HCT116 (cell line): ENCODE results near the gene SDK2. TPM values are rescaled to one million over a fixed set of nuclear protein-coding genes. Genes with fewer than 3 reads are reported as not detected.

Experiments used
- ATAC-seq: fragments of 200-7000 bp; cut with Tn5 transposase; 2 replicates; pipeline ENCODE4 v1.9.1; 2020; ENCODE audit warnings: mild to moderate bottlenecking, moderate library complexity
- BruUV-seq: library from RNA; stranded (reverse); fragments of 400-500 nt; replicated peaks from 2 replicates; lab custom pipeline; 2021; lab: Mats Ljungman, UMichigan
- CTCF ChIA-PET: fragments of 300-600 bp; sonication (Branson Sonifier 250); formaldehyde crosslinking; loops from one replicate; lab custom pipeline; 2021; ENCODE audit warnings: antibody characterized with exemption; lab: Charles Lee
- POLR2A ChIA-PET: fragments of 300-600, 350-600 bp; sonication (Branson Sonifier 250); formaldehyde crosslinking; loops from one replicate; lab custom pipeline; 2021; ENCODE audit warnings: antibody characterized with exemption; lab: Charles Lee
- RAD21 ChIA-PET, 2 experiments: fragments of 300-600 bp; sonication (Branson Sonifier 250); formaldehyde crosslinking; loops; one replicate each; lab custom pipeline; 2023; ENCODE audit warnings: low total read pairs in 2 of 2; ENCODE audit not compliant: uncharacterized antibody in 2 of 2, unreplicated experiment in 2 of 2, low non-redundant PET in 1 of 2; lab: Charles Lee
- DNase-seq: peaks from one replicate; pipeline ENCODE4 v3.0.0-alpha.2; 2010; ENCODE audit warnings: low read depth, low spot score
- H2AFZ ChIP-seq: fragments of 200-600 bp; shearing (Covaris generic), sonication (generic); 2 replicates; pipeline ENCODE4 v1.6.1; 2017; ENCODE audit warnings: low read depth, mixed run types, mixed read lengths, antibody characterized with exemption, low read length; ENCODE audit not compliant: poor library complexity, severe bottlenecking
- H3K27ac ChIP-seq: 2 replicates; pipeline ENCODE4 v1.5.1; 2012; ENCODE audit warnings: low read depth, low read length
- H3K27me3 ChIP-seq: fragments of 200-600 bp; sonication (generic); 2 replicates; pipeline ENCODE4 v1.6.1; 2016; ENCODE audit warnings: mixed run types, low read length, mixed read lengths; ENCODE audit not compliant: insufficient read depth
- H3K36me3 ChIP-seq, 2 experiments: fragments of 200-500 bp in 1 of 2; fragments of 200-600 bp in 1 of 2; sonication (Bioruptor generic) in 1 of 2; sonication (generic) in 1 of 2; 2 replicates each; pipeline versions ENCODE4 v1.5.1 to v1.6.1; 2014 to 2016; ENCODE audit warnings: low read length in 2 of 2, inconsistent platforms in 1 of 2, mixed read lengths in 1 of 2, mixed run types in 1 of 2; ENCODE audit not compliant: insufficient read depth in 2 of 2, control insufficient read depth in 1 of 2
- H3K4me1 ChIP-seq, 2 experiments: fragments of 200-600 bp in 1 of 2; sonication (generic) in 1 of 2; 2 replicates each; pipeline versions ENCODE4 v1.5.1 to v1.6.1; 2012 to 2017; ENCODE audit warnings: low read length in 2 of 2, inconsistent platforms in 1 of 2, mild to moderate bottlenecking in 1 of 2, mixed read lengths in 1 of 2, mixed run types in 1 of 2, moderate library complexity in 1 of 2; ENCODE audit not compliant: insufficient read depth in 2 of 2, control insufficient read depth in 1 of 2
- H3K4me2 ChIP-seq: fragments of 200-600 bp; sonication (generic); 2 replicates; pipeline ENCODE4 v1.6.1; 2017; ENCODE audit warnings: mixed run types, low read length, mixed read lengths
- H3K4me3 ChIP-seq, 2 experiments: fragments of 200-600 bp in 1 of 2; sonication (generic) in 1 of 2; replicated peaks in 1 of 2; 2 replicates each; pipeline ENCODE4 v1.5.1; 2011 to 2016; ENCODE audit warnings: low read length in 2 of 2, control low read depth in 1 of 2, low read depth in 1 of 2, mild to moderate bottlenecking in 1 of 2, mixed read lengths in 1 of 2, mixed run types in 1 of 2
- H3K79me2 ChIP-seq: fragments of 200-600 bp; sonication (generic); 2 replicates; pipeline ENCODE4 v1.6.1; 2017; ENCODE audit warnings: mild to moderate bottlenecking, mixed run types, low read length, moderate library complexity, mixed read lengths; ENCODE audit not compliant: insufficient read depth
- H3K9ac ChIP-seq: fragments of 200-600 bp; sonication (generic); 2 replicates; pipeline ENCODE4 v1.6.1; 2016; ENCODE audit warnings: low read length, mixed read lengths
- H3K9me2 ChIP-seq: fragments of 200-600 bp; sonication (generic), shearing (Covaris generic); 2 replicates; pipeline ENCODE4 v1.6.1; 2017; ENCODE audit warnings: mixed run types, mild to moderate bottlenecking, moderate library complexity; ENCODE audit not compliant: insufficient read depth
- H3K9me3 ChIP-seq, 2 experiments: fragments of 200-500 bp in 1 of 2; fragments of 200-600 bp in 1 of 2; sonication (Bioruptor generic) in 1 of 2; sonication (generic) in 1 of 2; 2 replicates each; pipeline ENCODE4 v1.6.1; 2014 to 2017; ENCODE audit warnings: low read length in 2 of 2, mixed read lengths in 2 of 2, inconsistent platforms in 1 of 2, low read depth in 1 of 2, mild to moderate bottlenecking in 1 of 2, mixed run types in 1 of 2, moderate library complexity in 1 of 2; ENCODE audit not compliant: control insufficient read depth in 1 of 2, insufficient read depth in 1 of 2
- H4K20me1 ChIP-seq: fragments of 200-600 bp; sonication (generic), shearing (Covaris generic); 2 replicates; pipeline ENCODE4 v1.6.1; 2017; ENCODE audit warnings: mixed run types, mild to moderate bottlenecking, moderate library complexity; ENCODE audit not compliant: insufficient read depth
- EZH2phosphoT487 ChIP-seq: fragments of 200-600 bp; IDR thresholded peaks from 2 replicates; pipeline ENCODE4 v1.6.1; 2018; ENCODE audit warnings: antibody characterized with exemption, borderline replicate concordance
- MAX ChIP-seq: IDR thresholded peaks from 2 replicates; pipeline ENCODE4 v1.6.1; 2012
- POLR2A ChIP-seq: IDR thresholded peaks from 2 replicates; pipeline ENCODE4 v1.7.0; 2011; ENCODE audit warnings: borderline replicate concordance; ENCODE audit not compliant: insufficient read depth, insufficient read length; ENCODE audit errors: extremely low read depth
- POLR2AphosphoS5 ChIP-seq: IDR thresholded peaks from 2 replicates; pipeline ENCODE4 v1.6.1; 2011; ENCODE audit warnings: mild to moderate bottlenecking, low read depth, low read length, moderate library complexity
- RAD21 ChIP-seq: IDR thresholded peaks from 2 replicates; pipeline ENCODE4 v1.6.1; 2012; ENCODE audit warnings: low read depth, mild to moderate bottlenecking
- SRF ChIP-seq: IDR thresholded peaks from 2 replicates; pipeline ENCODE4 v1.6.1; 2012; ENCODE audit warnings: low read depth
- YY1 ChIP-seq: IDR thresholded peaks from 2 replicates; pipeline ENCODE4 v1.6.1; 2011; ENCODE audit warnings: low read length, low read depth, moderate library complexity, mild to moderate bottlenecking; ENCODE audit not compliant: insufficient replicate concordance; ENCODE audit errors: extremely low read depth
- ZBTB33 ChIP-seq: IDR thresholded peaks from 2 replicates; pipeline ENCODE4 v1.6.1; 2011; ENCODE audit warnings: mild to moderate bottlenecking, low read length, moderate library complexity; ENCODE audit not compliant: insufficient replicate concordance; ENCODE audit errors: extremely low read depth
- intact Hi-C: fragments of 100-400 bp; cut with micrococcal nuclease; formaldehyde crosslinking; loops from 2 replicates; pipeline ENCODE4 v1.10.0; 2022
- total RNA-seq: library from RNA; stranded (reverse); gene quantifications from one replicate; pipeline ENCODE4 v1.2.1, GENCODE V29; 2021; ENCODE audit not compliant: unreplicated experiment
- TF ChIP-seq, protein P1 (sequence below), 3 experiments: fragments of 200-600 bp in 1 of 3; sonication (generic) in 1 of 3; IDR thresholded peaks in 2 of 3; conservative IDR thresholded peaks in 1 of 3; 2 replicates each; pipeline ENCODE4 v1.5.1; 2012 to 2017; ENCODE audit warnings: low read depth in 2 of 3, low read length in 2 of 3, antibody characterized with exemption in 1 of 3, borderline replicate concordance in 1 of 3, control low read depth in 1 of 3, mild to moderate bottlenecking in 1 of 3, mixed read lengths in 1 of 3, mixed run types in 1 of 3, moderate library complexity in 1 of 3; ENCODE audit not compliant: insufficient read depth in 1 of 3
- TF ChIP-seq, protein P2 (sequence below): IDR thresholded peaks from 2 replicates; pipeline ENCODE4 v1.6.1; 2012

The SDK2 gene
- total RNA-seq, 1 experiment from 2014 or later: 0.10 TPM

GRCh38 chr17:73610331-73610911 is 33.8 kb downstream of the SDK2 start (continued):
- TF ChIP-seq POLR2AphosphoS5: no peak
- TF ChIP-seq POLR2A: no peak
- TF ChIP-seq EZH2phosphoT487: no peak

DNA sequence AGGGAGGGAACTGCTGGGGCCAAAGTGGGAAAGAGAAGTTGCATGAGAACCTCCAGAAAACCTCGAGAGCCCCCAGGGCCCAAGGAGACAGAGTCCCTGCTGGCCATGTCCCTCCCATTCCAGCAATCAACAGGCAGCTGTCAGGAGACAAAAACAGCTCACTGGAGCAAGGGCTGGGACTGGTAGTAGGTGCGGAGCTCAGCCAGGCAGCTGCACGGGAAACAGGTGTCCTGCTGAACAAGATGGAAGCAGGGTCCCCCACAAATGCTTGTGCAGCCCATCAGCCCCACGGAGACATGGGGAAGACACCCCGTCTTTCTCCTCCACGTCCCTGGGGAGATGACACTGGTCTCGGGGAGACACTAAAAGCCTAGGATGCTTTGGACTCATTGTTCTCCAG is 34.5 kb downstream of the SDK2 start:
- H4K20me1 ChIP-seq: no peaks in the 10 kb centered on the region
- TF ChIP-seq, protein P1, sequence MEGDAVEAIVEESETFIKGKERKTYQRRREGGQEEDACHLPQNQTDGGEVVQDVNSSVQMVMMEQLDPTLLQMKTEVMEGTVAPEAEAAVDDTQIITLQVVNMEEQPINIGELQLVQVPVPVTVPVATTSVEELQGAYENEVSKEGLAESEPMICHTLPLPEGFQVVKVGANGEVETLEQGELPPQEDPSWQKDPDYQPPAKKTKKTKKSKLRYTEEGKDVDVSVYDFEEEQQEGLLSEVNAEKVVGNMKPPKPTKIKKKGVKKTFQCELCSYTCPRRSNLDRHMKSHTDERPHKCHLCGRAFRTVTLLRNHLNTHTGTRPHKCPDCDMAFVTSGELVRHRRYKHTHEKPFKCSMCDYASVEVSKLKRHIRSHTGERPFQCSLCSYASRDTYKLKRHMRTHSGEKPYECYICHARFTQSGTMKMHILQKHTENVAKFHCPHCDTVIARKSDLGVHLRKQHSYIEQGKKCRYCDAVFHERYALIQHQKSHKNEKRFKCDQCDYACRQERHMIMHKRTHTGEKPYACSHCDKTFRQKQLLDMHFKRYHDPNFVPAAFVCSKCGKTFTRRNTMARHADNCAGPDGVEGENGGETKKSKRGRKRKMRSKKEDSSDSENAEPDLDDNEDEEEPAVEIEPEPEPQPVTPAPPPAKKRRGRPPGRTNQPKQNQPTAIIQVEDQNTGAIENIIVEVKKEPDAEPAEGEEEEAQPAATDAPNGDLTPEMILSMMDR (IDR thresholded peaks at IDR 0.05 in 2 of 3, conservative IDR thresholded peaks at IDR 0.05 in 1 of 3; ENCODE audit: borderline replicate concordance in 1 of 3, insufficient read depth in 1 of 3, low read depth in 2 of 3, low read length in 2 of 3): no peak
- TF ChIP-seq MAX: no peak
- no peak for TF ChIP-seq RAD21
- TF ChIP-seq POLR2AphosphoS5: no peak
- TF ChIP-seq YY1: no peak
- TF ChIP-seq ZBTB33: no peak
- TF ChIP-seq, protein P2, sequence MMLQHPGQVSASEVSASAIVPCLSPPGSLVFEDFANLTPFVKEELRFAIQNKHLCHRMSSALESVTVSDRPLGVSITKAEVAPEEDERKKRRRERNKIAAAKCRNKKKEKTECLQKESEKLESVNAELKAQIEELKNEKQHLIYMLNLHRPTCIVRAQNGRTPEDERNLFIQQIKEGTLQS: no peak
- no peak for TF ChIP-seq POLR2A
- TF ChIP-seq SRF: no peak
- TF ChIP-seq, all 23 proteins: peak for 0
- intact Hi-C loops: no loop called here
- Histone ChIP-seq H3K9me3 (no peaks in the 10 kb centered on the region), H2AFZ (no peak overlapping the region), H3K4me1 (0 out of 4 replicates have a peak, but pooled peaks cover 0 to 3% of the 10 kb centered on the region in 2 experiments), H3K9me2 (no peaks in the 10 kb centered on the region; the same call in 1 of the 2 replicates), H3K79me2 (no peaks in the 10 kb centered on the region), H3K4me3 (no peak overlapping the region), H3K4me2 (no peak overlapping the region), H3K9ac (no peak overlapping the region), H3K27me3 (peaks cover 26% of the 10 kb centered on the region), H3K36me3 (no peaks in the 10 kb centered on the region), H3K27ac (no peak overlapping the region)
- no peak for DNase-seq
- no peak for ATAC-seq
- ChIA-PET POLR2A (no interaction called here), RAD21 (no interaction called here), CTCF (no interaction called here)
- no TSS peak for BruUV-seq
